HG03159 (cell line): ENCODE measurements around the gene TXNDC11.

ENCODE experiments used
- ATAC-seq: cut with Tn5 transposase; IDR thresholded peaks from one replicate; pipeline ENCODE4 v1.9.1; 2021; ENCODE audit warnings: mild to moderate bottlenecking, moderate library complexity; ENCODE audit not compliant: unreplicated experiment

Gene TXNDC11

DNA sequence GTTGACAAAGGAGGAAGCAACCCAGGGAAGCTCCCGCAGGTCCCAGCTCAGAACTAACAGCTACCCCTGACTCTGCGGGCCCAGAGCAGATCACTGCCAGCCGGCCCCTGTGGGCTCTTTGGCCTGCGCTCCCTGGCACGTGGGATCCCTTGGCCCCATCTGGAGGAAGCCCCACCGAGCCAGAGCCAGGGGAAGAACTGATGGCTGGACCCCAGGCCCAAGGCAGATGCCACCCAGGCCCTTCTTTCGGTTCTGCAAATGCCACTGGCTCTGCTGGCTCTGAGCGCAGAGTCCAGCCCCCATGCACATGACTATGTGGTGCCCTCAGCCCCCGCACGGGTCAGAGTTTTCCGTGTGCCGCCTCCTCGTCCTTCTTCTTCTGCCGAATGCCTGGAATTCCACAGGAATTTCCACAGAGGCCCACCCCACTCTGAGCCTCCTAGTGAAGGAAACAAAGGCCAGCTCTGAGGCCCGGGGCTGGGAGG lies 110.2 kb downstream of the TXNDC11 start:
- no peak for ATAC-seq

DNA sequence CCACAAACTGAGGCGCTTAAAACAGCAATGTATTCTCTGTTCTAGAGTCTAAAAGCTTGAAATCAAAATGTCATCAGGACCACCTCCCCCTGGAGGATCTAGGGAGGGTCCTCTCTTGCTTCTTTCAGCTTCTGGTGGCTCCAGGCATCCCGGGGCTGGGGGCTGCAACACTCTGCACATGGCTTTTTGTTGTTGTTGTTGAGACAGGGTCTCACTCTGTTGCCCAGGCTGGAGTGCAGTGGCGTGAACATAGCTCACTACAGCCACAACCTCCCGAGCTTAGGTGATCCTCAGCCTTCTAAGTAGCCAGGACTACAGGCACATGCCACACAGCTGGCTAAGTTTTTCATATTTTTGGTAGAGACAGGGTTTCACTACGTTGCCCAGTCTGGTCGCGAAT lies 111.4 kb downstream of the TXNDC11 start:
- ATAC-seq = no peak

DNA sequence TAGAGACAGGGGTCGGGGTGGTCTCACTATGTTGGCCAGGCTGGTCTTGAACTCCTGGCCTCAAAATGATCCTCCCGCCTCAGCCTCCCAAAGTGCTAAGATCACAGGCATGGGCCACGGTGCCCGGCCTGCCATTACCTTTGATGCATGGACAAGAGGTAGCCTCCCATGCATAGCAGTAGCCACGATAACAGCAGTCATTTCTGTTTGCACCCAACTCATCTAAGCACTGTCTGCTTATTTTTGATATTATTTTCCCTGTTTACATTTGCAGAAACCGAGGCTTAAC lies 111.9 kb downstream of the TXNDC11 start:
- no peak for ATAC-seq

DNA sequence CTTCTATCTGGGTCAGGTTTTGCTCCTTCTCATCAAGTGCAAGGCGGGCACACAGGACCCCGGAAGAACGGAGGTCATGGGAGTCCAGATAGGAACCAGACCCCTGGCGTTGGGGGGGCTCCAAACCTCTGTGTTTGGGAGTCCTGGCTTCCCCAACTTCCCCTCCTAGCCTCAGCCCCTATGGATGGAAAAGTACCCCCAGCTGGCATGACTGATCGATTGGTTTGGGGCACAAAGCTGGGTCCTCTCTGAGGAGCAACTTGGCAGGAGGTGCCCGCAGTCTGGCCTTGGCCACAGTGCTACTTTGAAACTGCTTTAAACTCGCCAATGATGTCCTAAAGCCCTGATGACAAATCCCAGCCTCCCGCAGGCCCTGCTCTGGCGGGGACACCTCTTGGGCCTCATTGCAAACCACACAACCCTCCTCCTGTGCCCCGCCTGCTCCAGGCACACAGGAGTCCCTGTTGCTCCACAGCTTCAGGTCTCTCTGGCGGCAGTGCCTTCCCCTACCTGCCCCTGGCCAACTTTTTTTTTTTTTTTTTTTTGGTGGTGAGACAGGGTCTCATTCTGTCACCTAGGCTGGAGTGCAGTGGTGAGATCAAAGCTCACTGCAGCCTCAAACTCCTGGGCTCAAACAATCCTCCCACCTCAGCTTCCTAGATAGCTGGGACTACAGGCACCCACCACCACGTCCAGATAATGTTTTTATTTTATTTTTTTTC lies 112.5 kb downstream of the TXNDC11 start:
- no peak for ATAC-seq
